Body of pancreas (tissue), 4 donors: Measurements from ENCODE around the gene NEO1.

Experiments used
- CTCF ChIP-seq, 7 experiments: fragments of 450-650 bp in 4 of 7; fragments of 200-600 bp in 3 of 7; sonication (generic) in 3 of 7; IDR thresholded peaks; one replicate each; pipeline ENCODE4 v1.5.1; 2016 to 2019; ENCODE audit warnings: antibody characterized with exemption in 7 of 7
- POLR2A ChIP-seq, 3 donors: fragments of 450-650 bp; IDR thresholded peaks; one replicate each; pipeline ENCODE4 v1.6.1; 2016; ENCODE audit warnings: antibody characterized with exemption in 3 of 3, mild to moderate bottlenecking in 2 of 3

GRCh38 chr15:73227433-73228056, 175.3 kb downstream of the NEO1 start:
- no peak for TF ChIP-seq CTCF (IDR thresholded peaks at IDR 0.05)
- no peak for TF ChIP-seq POLR2A (IDR thresholded peaks at IDR 0.05)
